HCT116 (cell line): ENCODE data around the gene LPAR6. TPM values are rescaled to one million over a fixed set of nuclear protein-coding genes. Genes with fewer than 3 reads are reported as not detected.

Experiments used
- CEBPB ChIP-seq: IDR thresholded peaks from 2 replicates; pipeline ENCODE4 v1.6.1; 2012; ENCODE audit warnings: low read depth
- EZH2 ChIP-seq: fragments of 200-600 bp; sonication (generic); IDR thresholded peaks from 2 replicates; pipeline ENCODE4 v1.6.1; 2017; ENCODE audit warnings: antibody characterized with exemption, mixed run types
- EZH2phosphoT487 ChIP-seq: fragments of 200-600 bp; IDR thresholded peaks from 2 replicates; pipeline ENCODE4 v1.6.1; 2018; ENCODE audit warnings: antibody characterized with exemption, borderline replicate concordance
- FOSL1 ChIP-seq: IDR thresholded peaks from 2 replicates; pipeline ENCODE4 v1.6.1; 2012; ENCODE audit warnings: low read depth
- POLR2A ChIP-seq: IDR thresholded peaks from 2 replicates; pipeline ENCODE4 v1.7.0; 2011; ENCODE audit warnings: borderline replicate concordance; ENCODE audit not compliant: insufficient read depth, insufficient read length; ENCODE audit errors: extremely low read depth
- POLR2AphosphoS5 ChIP-seq: IDR thresholded peaks from 2 replicates; pipeline ENCODE4 v1.6.1; 2011; ENCODE audit warnings: mild to moderate bottlenecking, low read depth, low read length, moderate library complexity
- SIN3A ChIP-seq: IDR thresholded peaks from 2 replicates; pipeline ENCODE4 v1.6.1; 2012; ENCODE audit warnings: low read depth
- TCF7L2 ChIP-seq: IDR thresholded peaks from 2 replicates; pipeline ENCODE4 v1.7.0; 2011; ENCODE audit warnings: borderline replicate concordance, inconsistent platforms; ENCODE audit not compliant: insufficient read depth, insufficient read length; ENCODE audit errors: extremely low read depth
- total RNA-seq: library from RNA; stranded (reverse); gene quantifications from one replicate; pipeline ENCODE4 v1.2.1, GENCODE V29; 2021; ENCODE audit not compliant: unreplicated experiment
- TF ChIP-seq, protein P1 (sequence below): IDR thresholded peaks from 2 replicates; pipeline ENCODE4 v1.6.1; 2012; ENCODE audit warnings: low read depth
- TF ChIP-seq, protein P2 (sequence below), 3 experiments: fragments of 200-600 bp in 1 of 3; sonication (generic) in 1 of 3; IDR thresholded peaks in 2 of 3; conservative IDR thresholded peaks in 1 of 3; 2 replicates each; pipeline ENCODE4 v1.5.1; 2012 to 2017; ENCODE audit warnings: low read depth in 2 of 3, low read length in 2 of 3, antibody characterized with exemption in 1 of 3, borderline replicate concordance in 1 of 3, control low read depth in 1 of 3, mild to moderate bottlenecking in 1 of 3, mixed read lengths in 1 of 3, mixed run types in 1 of 3, moderate library complexity in 1 of 3; ENCODE audit not compliant: insufficient read depth in 1 of 3

The LPAR6 gene
- total RNA-seq, 1 experiment from 2014 or later, result 0.12 TPM

DNA sequence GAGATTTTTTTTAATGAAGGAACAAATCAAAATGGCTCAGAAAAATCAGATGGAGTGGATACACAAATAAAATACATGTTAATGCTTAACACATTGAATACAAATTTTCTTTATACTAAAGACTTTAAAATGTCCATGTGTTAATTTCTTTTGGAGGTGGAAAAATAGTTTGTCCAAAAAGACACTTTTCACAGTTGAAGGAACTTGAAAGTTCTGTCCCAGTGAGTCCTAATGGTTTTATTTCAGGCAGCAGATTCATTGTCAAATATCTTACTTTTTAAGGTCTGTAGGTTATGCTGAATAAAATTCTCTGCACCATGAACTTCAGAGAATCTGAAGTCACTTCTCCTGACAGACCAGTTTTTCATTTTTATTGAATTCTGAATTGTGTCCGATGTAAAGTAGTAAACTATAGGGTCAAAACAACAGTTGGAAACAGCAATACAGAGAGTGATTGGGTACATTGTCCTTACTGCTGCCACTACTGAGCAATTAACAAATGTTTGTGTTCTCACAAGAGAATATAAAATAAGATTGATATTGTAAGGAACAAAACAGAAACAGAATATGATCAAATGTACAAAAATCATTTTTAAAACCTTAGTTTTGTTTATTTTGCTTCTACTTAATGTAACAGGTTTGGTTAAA, 1.6 kb downstream of the LPAR6 start (continued):
- TF ChIP-seq, protein P1, sequence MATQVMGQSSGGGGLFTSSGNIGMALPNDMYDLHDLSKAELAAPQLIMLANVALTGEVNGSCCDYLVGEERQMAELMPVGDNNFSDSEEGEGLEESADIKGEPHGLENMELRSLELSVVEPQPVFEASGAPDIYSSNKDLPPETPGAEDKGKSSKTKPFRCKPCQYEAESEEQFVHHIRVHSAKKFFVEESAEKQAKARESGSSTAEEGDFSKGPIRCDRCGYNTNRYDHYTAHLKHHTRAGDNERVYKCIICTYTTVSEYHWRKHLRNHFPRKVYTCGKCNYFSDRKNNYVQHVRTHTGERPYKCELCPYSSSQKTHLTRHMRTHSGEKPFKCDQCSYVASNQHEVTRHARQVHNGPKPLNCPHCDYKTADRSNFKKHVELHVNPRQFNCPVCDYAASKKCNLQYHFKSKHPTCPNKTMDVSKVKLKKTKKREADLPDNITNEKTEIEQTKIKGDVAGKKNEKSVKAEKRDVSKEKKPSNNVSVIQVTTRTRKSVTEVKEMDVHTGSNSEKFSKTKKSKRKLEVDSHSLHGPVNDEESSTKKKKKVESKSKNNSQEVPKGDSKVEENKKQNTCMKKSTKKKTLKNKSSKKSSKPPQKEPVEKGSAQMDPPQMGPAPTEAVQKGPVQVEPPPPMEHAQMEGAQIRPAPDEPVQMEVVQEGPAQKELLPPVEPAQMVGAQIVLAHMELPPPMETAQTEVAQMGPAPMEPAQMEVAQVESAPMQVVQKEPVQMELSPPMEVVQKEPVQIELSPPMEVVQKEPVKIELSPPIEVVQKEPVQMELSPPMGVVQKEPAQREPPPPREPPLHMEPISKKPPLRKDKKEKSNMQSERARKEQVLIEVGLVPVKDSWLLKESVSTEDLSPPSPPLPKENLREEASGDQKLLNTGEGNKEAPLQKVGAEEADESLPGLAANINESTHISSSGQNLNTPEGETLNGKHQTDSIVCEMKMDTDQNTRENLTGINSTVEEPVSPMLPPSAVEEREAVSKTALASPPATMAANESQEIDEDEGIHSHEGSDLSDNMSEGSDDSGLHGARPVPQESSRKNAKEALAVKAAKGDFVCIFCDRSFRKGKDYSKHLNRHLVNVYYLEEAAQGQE, result no peak
- TF ChIP-seq CEBPB (no peak), SIN3A (no peak), EZH2 (no peak), POLR2A (no peak), FOSL1 (no peak), POLR2AphosphoS5 (no peak), TCF7L2 (no peak), EZH2phosphoT487 (no peak)
- TF ChIP-seq, protein P2, sequence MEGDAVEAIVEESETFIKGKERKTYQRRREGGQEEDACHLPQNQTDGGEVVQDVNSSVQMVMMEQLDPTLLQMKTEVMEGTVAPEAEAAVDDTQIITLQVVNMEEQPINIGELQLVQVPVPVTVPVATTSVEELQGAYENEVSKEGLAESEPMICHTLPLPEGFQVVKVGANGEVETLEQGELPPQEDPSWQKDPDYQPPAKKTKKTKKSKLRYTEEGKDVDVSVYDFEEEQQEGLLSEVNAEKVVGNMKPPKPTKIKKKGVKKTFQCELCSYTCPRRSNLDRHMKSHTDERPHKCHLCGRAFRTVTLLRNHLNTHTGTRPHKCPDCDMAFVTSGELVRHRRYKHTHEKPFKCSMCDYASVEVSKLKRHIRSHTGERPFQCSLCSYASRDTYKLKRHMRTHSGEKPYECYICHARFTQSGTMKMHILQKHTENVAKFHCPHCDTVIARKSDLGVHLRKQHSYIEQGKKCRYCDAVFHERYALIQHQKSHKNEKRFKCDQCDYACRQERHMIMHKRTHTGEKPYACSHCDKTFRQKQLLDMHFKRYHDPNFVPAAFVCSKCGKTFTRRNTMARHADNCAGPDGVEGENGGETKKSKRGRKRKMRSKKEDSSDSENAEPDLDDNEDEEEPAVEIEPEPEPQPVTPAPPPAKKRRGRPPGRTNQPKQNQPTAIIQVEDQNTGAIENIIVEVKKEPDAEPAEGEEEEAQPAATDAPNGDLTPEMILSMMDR (IDR thresholded peaks at IDR 0.05 in 2 of 3, conservative IDR thresholded peaks at IDR 0.05 in 1 of 3; ENCODE audit: borderline replicate concordance in 1 of 3, insufficient read depth in 1 of 3, low read depth in 2 of 3, low read length in 2 of 3), result no peak
